ENCODE data around the gene NLGN4Y. TPM values are rescaled to one million over a fixed set of nuclear protein-coding genes. Genes with fewer than 3 reads are reported as not detected.

Gene NLGN4Y
- total RNA-seq, 2 experiments from 2014 or later, result 2.0 to 3.1 TPM

GRCh38 chrY:14586725-14587124, 62.4 kb downstream of the NLGN4Y start:
- no peaks in the 10 kb centered on the region for H3K27me3 Mint-ChIP-seq
- no peak for DNase-seq
- CTCF ChIA-PET, result no interaction called here

GRCh38 chrY:14601372-14601771, 77.0 kb downstream of the NLGN4Y start:
- ChIA-PET CTCF (no interaction called here), POLR2A (no interaction called here)
- no peak for DNase-seq
- no peaks in the 10 kb centered on the region for H3K36me3 Mint-ChIP-seq (ENCODE audit: low read depth)
- H3K27ac Mint-ChIP-seq, result no peak overlapping the region
- H3K4me3 Mint-ChIP-seq, result no peak overlapping the region
- no peaks in the 10 kb centered on the region for H3K4me1 Mint-ChIP-seq
- intact Hi-C loops (cut with DNase I, micrococcal nuclease), result no loop called here
- peaks cover 1% of the 10 kb centered on the region for H3K9me3 Mint-ChIP-seq (ENCODE audit: low read depth)
- ATAC-seq, result no peak
- H3K27me3 Mint-ChIP-seq, result no peaks in the 10 kb centered on the region

More at GRCh38 chrY:14586725-14587124, 62.4 kb downstream of the NLGN4Y start:
- Mint-ChIP-seq H3K27ac (no peak overlapping the region), H3K4me1 (no peaks in the 10 kb centered on the region), H3K36me3 (ENCODE audit: low read depth) (no peaks in the 10 kb centered on the region), H3K9me3 (ENCODE audit: low read depth) (peaks cover 3% of the 10 kb centered on the region), H3K4me3 (no peak overlapping the region)
- intact Hi-C loops (cut with DNase I, micrococcal nuclease), result no loop called here
- ATAC-seq, result no peak
- POLR2A ChIA-PET, result no interaction called here

GRCh38 chrY:14617625-14618024, 93.3 kb downstream of the NLGN4Y start:
- intact Hi-C loops (cut with DNase I, micrococcal nuclease), result no loop called here
- ATAC-seq, result no peak
- H3K36me3 Mint-ChIP-seq (ENCODE audit: low read depth), result no peaks in the 10 kb centered on the region
- ChIA-PET POLR2A (no interaction called here), CTCF (no interaction called here)
- H3K27ac Mint-ChIP-seq, result no peak overlapping the region
- no peak overlapping the region for H3K4me3 Mint-ChIP-seq
- DNase-seq, result no peak
- no peaks in the 10 kb centered on the region for H3K4me1 Mint-ChIP-seq
- H3K27me3 Mint-ChIP-seq, result no peaks in the 10 kb centered on the region
- peaks cover 2% of the 10 kb centered on the region for H3K9me3 Mint-ChIP-seq (ENCODE audit: low read depth)

GRCh38 chrY:14618513-14618912, 94.2 kb downstream of the NLGN4Y start:
- H3K9me3 Mint-ChIP-seq (ENCODE audit: low read depth), result peaks cover 2% of the 10 kb centered on the region
- H3K4me3 Mint-ChIP-seq, result no peak overlapping the region
- ChIA-PET POLR2A (no interaction called here), CTCF (no interaction called here)
- ATAC-seq (no peak), DNase-seq (no peak)
- H3K4me1 Mint-ChIP-seq, result no peaks in the 10 kb centered on the region
- no peaks in the 10 kb centered on the region for H3K36me3 Mint-ChIP-seq (ENCODE audit: low read depth)
- intact Hi-C loops (cut with DNase I, micrococcal nuclease), result no loop called here
- no peak overlapping the region for H3K27ac Mint-ChIP-seq
- H3K27me3 Mint-ChIP-seq, result no peaks in the 10 kb centered on the region

- CTCF ChIA-PET, result no interaction called here
- no peak for DNase-seq
- H3K27me3 Mint-ChIP-seq, result no peaks in the 10 kb centered on the region
- no peaks in the 10 kb centered on the region for H3K4me1 Mint-ChIP-seq
- no peaks in the 10 kb centered on the region for H3K9me3 Mint-ChIP-seq (ENCODE audit: low read depth)
- no peaks in the 10 kb centered on the region for H3K36me3 Mint-ChIP-seq (ENCODE audit: low read depth)
- H3K27ac Mint-ChIP-seq, result no peak overlapping the region
- no peak overlapping the region for H3K4me3 Mint-ChIP-seq
- ATAC-seq, result no peak
- intact Hi-C loops (cut with DNase I, micrococcal nuclease), result no loop called here
- POLR2A ChIA-PET, result no interaction called here
Measured at GRCh38 chrY:14628208-14628607, 103.9 kb downstream of the NLGN4Y start.

GRCh38 chrY:14631676-14632075, 107.3 kb downstream of the NLGN4Y start:
- H3K36me3 Mint-ChIP-seq (ENCODE audit: low read depth), result no peaks in the 10 kb centered on the region
- H3K9me3 Mint-ChIP-seq (ENCODE audit: low read depth), result no peaks in the 10 kb centered on the region
- no peaks in the 10 kb centered on the region for H3K27me3 Mint-ChIP-seq
- POLR2A ChIA-PET, result no interaction called here
- CTCF ChIA-PET, result no interaction called here
- no peak overlapping the region for H3K27ac Mint-ChIP-seq
- ATAC-seq, result no peak
- H3K4me1 Mint-ChIP-seq, result no peaks in the 10 kb centered on the region
- intact Hi-C loops (cut with DNase I, micrococcal nuclease), result no loop called here
- no peak overlapping the region for H3K4me3 Mint-ChIP-seq
- no peak for DNase-seq

GRCh38 chrY:14633718-14634117, 109.4 kb downstream of the NLGN4Y start:
- Mint-ChIP-seq H3K4me3 (no peak overlapping the region), H3K36me3 (ENCODE audit: low read depth) (no peaks in the 10 kb centered on the region), H3K27ac (no peak overlapping the region), H3K4me1 (no peaks in the 10 kb centered on the region), H3K27me3 (no peaks in the 10 kb centered on the region), H3K9me3 (ENCODE audit: low read depth) (no peaks in the 10 kb centered on the region)
- no peak for ATAC-seq
- intact Hi-C loops (cut with DNase I, micrococcal nuclease), result no loop called here
- CTCF ChIA-PET, result no interaction called here
- DNase-seq, result no peak
- POLR2A ChIA-PET, result no interaction called here

GRCh38 chrY:14634954-14635353, 110.6 kb downstream of the NLGN4Y start:
- Mint-ChIP-seq H3K27me3 (no peaks in the 10 kb centered on the region), H3K9me3 (ENCODE audit: low read depth) (no peaks in the 10 kb centered on the region), H3K4me1 (no peaks in the 10 kb centered on the region), H3K36me3 (ENCODE audit: low read depth) (no peaks in the 10 kb centered on the region), H3K27ac (no peak overlapping the region), H3K4me3 (no peak overlapping the region)
- DNase-seq, result no peak
- intact Hi-C loops (cut with DNase I, micrococcal nuclease), result no loop called here
- ATAC-seq, result no peak
- ChIA-PET CTCF (no interaction called here), POLR2A (no interaction called here)

- H3K9me3 Mint-ChIP-seq (ENCODE audit: low read depth), result no peaks in the 10 kb centered on the region
- no peak for DNase-seq
- POLR2A ChIA-PET, result no interaction called here
- no peaks in the 10 kb centered on the region for H3K36me3 Mint-ChIP-seq (ENCODE audit: low read depth)
- CTCF ChIA-PET, result no interaction called here
- H3K27me3 Mint-ChIP-seq, result no peaks in the 10 kb centered on the region
- intact Hi-C loops (cut with DNase I, micrococcal nuclease), result no loop called here
- H3K4me3 Mint-ChIP-seq, result no peak overlapping the region
- no peaks in the 10 kb centered on the region for H3K4me1 Mint-ChIP-seq
- no peak for ATAC-seq
- H3K27ac Mint-ChIP-seq, result no peak overlapping the region
Measured at GRCh38 chrY:14637551-14637950, 113.2 kb downstream of the NLGN4Y start.

GRCh38 chrY:14641853-14642252, 117.5 kb downstream of the NLGN4Y start:
- Mint-ChIP-seq H3K9me3 (ENCODE audit: low read depth) (no peaks in the 10 kb centered on the region), H3K4me3 (no peak overlapping the region), H3K27me3 (no peaks in the 10 kb centered on the region), H3K27ac (no peak overlapping the region), H3K4me1 (no peaks in the 10 kb centered on the region), H3K36me3 (ENCODE audit: low read depth) (no peaks in the 10 kb centered on the region)
- intact Hi-C loops (cut with DNase I, micrococcal nuclease), result no loop called here
- DNase-seq (no peak), ATAC-seq (no peak)
- ChIA-PET CTCF (no interaction called here), POLR2A (no interaction called here)

- DNase-seq (no peak), ATAC-seq (no peak)
- ChIA-PET CTCF (no interaction called here), POLR2A (no interaction called here)
- Mint-ChIP-seq H3K9me3 (ENCODE audit: low read depth) (no peaks in the 10 kb centered on the region), H3K27me3 (no peaks in the 10 kb centered on the region), H3K36me3 (ENCODE audit: low read depth) (no peaks in the 10 kb centered on the region), H3K4me1 (no peaks in the 10 kb centered on the region), H3K4me3 (no peak overlapping the region), H3K27ac (no peak overlapping the region)
- intact Hi-C loops (cut with DNase I, micrococcal nuclease), result no loop called here
Measured at GRCh38 chrY:14644157-14644952, 120.0 kb downstream of the NLGN4Y start.

- H3K27me3 Mint-ChIP-seq, result no peaks in the 10 kb centered on the region
- ChIA-PET POLR2A (no interaction called here), CTCF (no interaction called here)
- no peaks in the 10 kb centered on the region for H3K4me1 Mint-ChIP-seq
- DNase-seq (no peak), ATAC-seq (no peak)
- H3K36me3 Mint-ChIP-seq (ENCODE audit: low read depth), result no peaks in the 10 kb centered on the region
- H3K4me3 Mint-ChIP-seq, result no peak overlapping the region
- intact Hi-C loops (cut with DNase I, micrococcal nuclease), result no loop called here
- H3K27ac Mint-ChIP-seq, result no peak overlapping the region
- no peaks in the 10 kb centered on the region for H3K9me3 Mint-ChIP-seq (ENCODE audit: low read depth)
Measured at GRCh38 chrY:14679181-14679580, 154.9 kb downstream of the NLGN4Y start.

- ATAC-seq (no peak), DNase-seq (no peak)
- ChIA-PET POLR2A (no interaction called here), CTCF (no interaction called here)
- Mint-ChIP-seq H3K4me1 (no peaks in the 10 kb centered on the region), H3K27me3 (no peaks in the 10 kb centered on the region), H3K36me3 (ENCODE audit: low read depth) (no peaks in the 10 kb centered on the region), H3K9me3 (ENCODE audit: low read depth) (no peaks in the 10 kb centered on the region), H3K4me3 (no peak overlapping the region), H3K27ac (no peak overlapping the region)
- intact Hi-C loops (cut with DNase I, micrococcal nuclease), result no loop called here
Measured at GRCh38 chrY:14694543-14694942, 170.2 kb downstream of the NLGN4Y start.

Data from activated CD4-positive, alpha-beta T cell treated with anti-CD3 and anti-CD28 coated beads for 36 hours (primary cell).